B cell (primary cell): ENCODE measurements around the gene GPR137B. TPM values are rescaled to one million over a fixed set of nuclear protein-coding genes. Genes with fewer than 3 reads are reported as not detected.

Experiments used
- ATAC-seq: fragments of 200-7000 bp; cut with Tn5 transposase; one replicate; pipeline ENCODE4 v1.10.0; 2021; ENCODE audit warnings: low read depth, mild to moderate bottlenecking, moderate number of reproducible peaks, moderate library complexity
- CTCF ChIA-PET: fragments of 350-600 bp; sonication (Branson Sonifier 250); formaldehyde crosslinking; loops from one replicate; lab custom pipeline; 2021; ENCODE audit warnings: antibody characterized with exemption, inconsistent platforms; lab: Charles Lee
- POLR2A ChIA-PET: fragments of 350-600 bp; sonication (Branson Sonifier 250); formaldehyde crosslinking; loops from one replicate; lab custom pipeline; 2021; ENCODE audit warnings: antibody characterized with exemption; lab: Charles Lee
- DNase-seq: peaks from one replicate; pipeline ENCODE4 v3.0.0; 2013
- H2AFZ ChIP-seq: 2 replicates; pipeline ENCODE4 v1.6.1; 2012; ENCODE audit warnings: mild to moderate bottlenecking, low read depth, low read length; ENCODE audit not compliant: insufficient read depth, poor library complexity, severe bottlenecking
- H3K27ac ChIP-seq, 2 donors: 1 replicate in 1 of 2; 2 replicates in 1 of 2; pipeline ENCODE4 v1.5.1; 2012 to 2013; ENCODE audit warnings: low read length in 2 of 2, mild to moderate bottlenecking in 2 of 2, moderate library complexity in 1 of 2
- H3K27me3 ChIP-seq, 4 experiments: fragments of 200-600 bp in 1 of 4; sonication (generic) in 1 of 4; replicated peaks in 1 of 4; 1 replicate in 2 of 4; 2 replicates in 2 of 4; pipeline versions ENCODE4 v1.6.1 to v1.7.0; 2013 to 2016; ENCODE audit warnings: low read length in 3 of 4, mild to moderate bottlenecking in 2 of 4, mixed read lengths in 1 of 4, moderate library complexity in 1 of 4; ENCODE audit not compliant: insufficient read depth in 4 of 4, control insufficient read depth in 3 of 4; ENCODE audit errors: control extremely low read depth in 1 of 4
- H3K36me3 ChIP-seq, 2 experiments: replicated peaks in 1 of 2; 1 replicate in 1 of 2; 2 replicates in 1 of 2; pipeline versions ENCODE4 v1.6.1 to v1.7.1; 2013; ENCODE audit warnings: low read length in 1 of 2; ENCODE audit not compliant: insufficient read depth in 2 of 2, control insufficient read depth in 1 of 2; ENCODE audit errors: control extremely low read depth in 1 of 2, extremely low read depth in 1 of 2
- H3K4me1 ChIP-seq, 2 donors: fragments of 200-600 bp in 1 of 2; sonication (generic) in 1 of 2; 1 replicate in 1 of 2; 2 replicates in 1 of 2; pipeline versions ENCODE4 v1.5.1 to v1.6.1; 2013 to 2017; ENCODE audit warnings: low read length in 2 of 2; ENCODE audit not compliant: control insufficient read depth in 2 of 2, insufficient read depth in 2 of 2
- H3K4me2 ChIP-seq: replicated peaks from 2 replicates; pipeline ENCODE3; 2012; ENCODE audit warnings: mild to moderate bottlenecking, low read depth, low read length; ENCODE audit not compliant: poor library complexity, severe bottlenecking
- H3K4me3 ChIP-seq, 5 experiments: fragments of 200-600 bp in 1 of 5; sonication (generic) in 1 of 5; 1 replicate in 3 of 5; 2 replicates in 2 of 5; pipeline versions ENCODE4 v1.5.1 to v1.7.0; 2011 to 2016; ENCODE audit warnings: low read length in 4 of 5, mild to moderate bottlenecking in 4 of 5, low read depth in 2 of 5, control low read depth in 1 of 5, moderate library complexity in 1 of 5; ENCODE audit not compliant: insufficient read depth in 1 of 5; ENCODE audit errors: control extremely low read depth in 1 of 5, extremely low read depth in 1 of 5
- H3K79me2 ChIP-seq: fragments of 200-600 bp; sonication (generic); one replicate; pipeline ENCODE4 v1.6.0; 2016; ENCODE audit warnings: low read length; ENCODE audit not compliant: control insufficient read depth, insufficient read depth
- H3K9ac ChIP-seq: fragments of 200-600 bp; sonication (generic); 2 replicates; pipeline ENCODE4 v1.6.1; 2017; ENCODE audit warnings: mild to moderate bottlenecking, low read length, moderate library complexity
- H3K9me3 ChIP-seq, 3 donors: one replicate each; pipeline versions ENCODE4 v1.6.1 to v1.7.1; 2013; ENCODE audit warnings: low read length in 2 of 3; ENCODE audit not compliant: control insufficient read depth in 2 of 3, insufficient read depth in 1 of 3; ENCODE audit errors: control extremely low read depth in 1 of 3
- H4K20me1 ChIP-seq: 2 replicates; pipeline ENCODE4 v1.6.0; 2012; ENCODE audit warnings: mild to moderate bottlenecking, low read length; ENCODE audit not compliant: insufficient read depth, control insufficient read depth, poor library complexity, severe bottlenecking
- H3K27ac Mint-ChIP-seq: one replicate; pipeline ENCODE4 v1.8.0; 2021; ENCODE audit warnings: mixed read lengths
- H3K27me3 Mint-ChIP-seq: one replicate; pipeline ENCODE4 v1.8.0; 2021; ENCODE audit warnings: mixed read lengths
- H3K4me1 Mint-ChIP-seq: one replicate; pipeline ENCODE4 v1.8.0; 2021; ENCODE audit warnings: mixed read lengths
- H3K4me3 Mint-ChIP-seq: one replicate; pipeline ENCODE4 v1.8.0; 2021; ENCODE audit warnings: mixed read lengths
- H3K9me3 Mint-ChIP-seq: one replicate; pipeline ENCODE4 v1.8.0; 2022; ENCODE audit warnings: mixed read lengths; ENCODE audit not compliant: insufficient read depth
- CTCF ChIP-seq: fragments of 200-600 bp; IDR thresholded peaks from one replicate; pipeline ENCODE4 v1.8.0; 2022; ENCODE audit warnings: antibody characterized with exemption, mild to moderate bottlenecking
- EZH2 ChIP-seq: IDR thresholded peaks from 2 replicates; pipeline ENCODE4 v1.6.1; 2012; ENCODE audit warnings: borderline replicate concordance, low read depth, mild to moderate bottlenecking, moderate library complexity, low read length; ENCODE audit not compliant: insufficient read depth, poor library complexity, severe bottlenecking
- WGBS: methylation state at CpG from one replicate; pipeline ENCODE4 v1.1.5; 2013; ENCODE audit warnings: missing lambda C conversion rate; ENCODE audit not compliant: insufficient coverage; 5-methylcytosine and 5-hydroxymethylcytosine counted together
- intact Hi-C: fragments of 100-400 bp; cut with micrococcal nuclease; formaldehyde crosslinking; loops from one replicate; pipeline ENCODE4 v1.10.0; 2022
- polyA plus RNA-seq: library from polyadenylated mRNA; depleted of rRNA; stranded (reverse); fragments of >200 nt; gene quantifications from 2 replicates; pipeline ENCODE4 v1.2.3, GENCODE V29; 2012
- total RNA-seq, 2 donors: library from RNA; stranded (reverse); fragments of 120-200 nt in 1 of 2; gene quantifications; 1 replicate in 1 of 2; 2 replicates in 1 of 2; pipeline versions ENCODE4 v1.2.3 to v1.2.4, GENCODE V29; 2013 to 2022

GPR137B gene
- total and polyA plus RNA-seq, 2 donors (not counting 1 experiment from before 2014, with no cell fraction given): 1.5 to 11.8 TPM

- no peaks in the 10 kb centered on the region for H3K9me3 Mint-ChIP-seq
- Histone ChIP-seq H3K36me3 (no peaks in the 10 kb centered on the region), H3K9ac (peak overlapping the region; percentile 67), H3K79me2 (no peaks in the 10 kb centered on the region), H4K20me1 (no peaks in the 10 kb centered on the region), H3K9me3 (peaks cover 0 to 3% (median 0%) of the 10 kb centered on the region in 3 donors), H3K27me3 (peaks cover 0 to 3% (median 0%) of the 10 kb centered on the region in 4 experiments), H3K4me3 (peak overlapping the region; percentile 32 to 68 (median 50)), H2AFZ (peak overlapping the region; percentile 87), H3K4me1 (peaks cover 10 to 14% of the 10 kb centered on the region in 2 donors), H3K27ac (peak overlapping the region in 1 of 2 donors; percentile 71), H3K4me2 (peak overlapping the region; percentile 76)
- peak overlapping the region; percentile 72 for H3K27ac Mint-ChIP-seq
- peaks cover 24% of the 10 kb centered on the region for H3K4me1 Mint-ChIP-seq
- TF ChIP-seq CTCF (no peak), EZH2 (no peak)
- DNase-seq (no peak), ATAC-seq (no peak)
- 0% methylated on average over 3 of the region's 10 CpGs for WGBS
- intact Hi-C loops: no loop called here
- ChIA-PET CTCF (interaction anchor here (1.9 kb wide), 1 partner anchor 13 kb away, joined by 9 read pairs; no protein-coding TSS in a partner anchor), POLR2A (no interaction called here)
- peaks cover 20% of the 10 kb centered on the region for H3K27me3 Mint-ChIP-seq
- H3K4me3 Mint-ChIP-seq: peak overlapping the region; percentile 86
Observed at GRCh38 chr1:236120721-236121153, 21.6 kb upstream of the GPR137B start.

GRCh38 chr1:236122176-236122575, 20.2 kb upstream of the GPR137B start:
- H3K4me3 Mint-ChIP-seq: peak overlapping the region; percentile 29
- no peak for ATAC-seq

More at GRCh38 chr1:236122176-236122575, 20.2 kb upstream of the GPR137B start:
- H3K4me3 ChIP-seq: no peak overlapping the region
- POLR2A ChIA-PET: no interaction called here
- H3K9me3 ChIP-seq: peaks cover 0 to 3% (median 0%) of the 10 kb centered on the region in 3 donors
- H2AFZ ChIP-seq: no peak overlapping the region
- peaks cover 10 to 14% of the 10 kb centered on the region in 2 donors for H3K4me1 ChIP-seq
- no peak overlapping the region for H3K4me2 ChIP-seq
- DNase-seq: no peak
- no peak overlapping the region for H3K27ac Mint-ChIP-seq
- H3K27ac ChIP-seq: no peak overlapping the region
- H4K20me1 ChIP-seq: no peaks in the 10 kb centered on the region
- peaks cover 25% of the 10 kb centered on the region for H3K27me3 Mint-ChIP-seq
- H3K27me3 ChIP-seq: peaks cover 0 to 3% (median 0%) of the 10 kb centered on the region in 4 experiments
- CTCF ChIA-PET: interaction anchor here (1.3 to 1.9 kb wide), 2 partner anchors 10 to 14 kb away, joined by 4 to 9 read pairs; no protein-coding TSS in a partner anchor
- H3K36me3 ChIP-seq: no peaks in the 10 kb centered on the region
- H3K79me2 ChIP-seq: no peaks in the 10 kb centered on the region
- peaks cover 24% of the 10 kb centered on the region for H3K4me1 Mint-ChIP-seq
- H3K9ac ChIP-seq: no peak overlapping the region
- 75% methylated on average over 4 of the region's 7 CpGs for WGBS
- no peaks in the 10 kb centered on the region for H3K9me3 Mint-ChIP-seq
- intact Hi-C loops: no loop called here
- no peak for TF ChIP-seq EZH2
- no peak for TF ChIP-seq CTCF
